HCT116 (cell line): Measurements from ENCODE around the gene FBXL13. TPM values are rescaled to one million over a fixed set of nuclear protein-coding genes. Genes with fewer than 3 reads are reported as not detected.

Experiments
- ATAC-seq: fragments of 200-7000 bp; cut with Tn5 transposase; 2 replicates; pipeline ENCODE4 v1.9.1; 2020; ENCODE audit warnings: mild to moderate bottlenecking, moderate library complexity
- Bru-seq: library from RNA; stranded (reverse); fragments of 400-500 nt; gene quantifications from one replicate; lab custom pipeline; 2021; lab: Mats Ljungman, UMichigan
- BruChase-seq, 2 experiments: library from RNA; stranded (reverse); fragments of 400-500 nt; gene quantifications; one replicate each; lab custom pipeline; 2021; lab: Mats Ljungman, UMichigan
- BruUV-seq: library from RNA; stranded (reverse); fragments of 400-500 nt; replicated peaks from 2 replicates; lab custom pipeline; 2021; lab: Mats Ljungman, UMichigan
- CTCF ChIA-PET: fragments of 300-600 bp; sonication (Branson Sonifier 250); formaldehyde crosslinking; loops from one replicate; lab custom pipeline; 2021; ENCODE audit warnings: antibody characterized with exemption; lab: Charles Lee
- POLR2A ChIA-PET: fragments of 300-600, 350-600 bp; sonication (Branson Sonifier 250); formaldehyde crosslinking; loops from one replicate; lab custom pipeline; 2021; ENCODE audit warnings: antibody characterized with exemption; lab: Charles Lee
- RAD21 ChIA-PET, 2 experiments: fragments of 300-600 bp; sonication (Branson Sonifier 250); formaldehyde crosslinking; loops; one replicate each; lab custom pipeline; 2023; ENCODE audit warnings: low total read pairs in 2 of 2; ENCODE audit not compliant: uncharacterized antibody in 2 of 2, unreplicated experiment in 2 of 2, low non-redundant PET in 1 of 2; lab: Charles Lee
- DNase-seq: peaks from one replicate; pipeline ENCODE4 v3.0.0-alpha.2; 2010; ENCODE audit warnings: low read depth, low spot score
- H2AFZ ChIP-seq: fragments of 200-600 bp; shearing (Covaris generic), sonication (generic); 2 replicates; pipeline ENCODE4 v1.6.1; 2017; ENCODE audit warnings: low read depth, mixed run types, mixed read lengths, antibody characterized with exemption, low read length; ENCODE audit not compliant: poor library complexity, severe bottlenecking
- H3K27ac ChIP-seq: 2 replicates; pipeline ENCODE4 v1.5.1; 2012; ENCODE audit warnings: low read depth, low read length
- H3K27me3 ChIP-seq: fragments of 200-600 bp; sonication (generic); 2 replicates; pipeline ENCODE4 v1.6.1; 2016; ENCODE audit warnings: mixed run types, low read length, mixed read lengths; ENCODE audit not compliant: insufficient read depth
- H3K36me3 ChIP-seq, 2 experiments: fragments of 200-500 bp in 1 of 2; fragments of 200-600 bp in 1 of 2; sonication (Bioruptor generic) in 1 of 2; sonication (generic) in 1 of 2; 2 replicates each; pipeline versions ENCODE4 v1.5.1 to v1.6.1; 2014 to 2016; ENCODE audit warnings: low read length in 2 of 2, inconsistent platforms in 1 of 2, mixed read lengths in 1 of 2, mixed run types in 1 of 2; ENCODE audit not compliant: insufficient read depth in 2 of 2, control insufficient read depth in 1 of 2
- H3K4me1 ChIP-seq, 2 experiments: fragments of 200-600 bp in 1 of 2; sonication (generic) in 1 of 2; 2 replicates each; pipeline versions ENCODE4 v1.5.1 to v1.6.1; 2012 to 2017; ENCODE audit warnings: low read length in 2 of 2, inconsistent platforms in 1 of 2, mild to moderate bottlenecking in 1 of 2, mixed read lengths in 1 of 2, mixed run types in 1 of 2, moderate library complexity in 1 of 2; ENCODE audit not compliant: insufficient read depth in 2 of 2, control insufficient read depth in 1 of 2
- H3K4me2 ChIP-seq: fragments of 200-600 bp; sonication (generic); 2 replicates; pipeline ENCODE4 v1.6.1; 2017; ENCODE audit warnings: mixed run types, low read length, mixed read lengths
- H3K4me3 ChIP-seq, 2 experiments: fragments of 200-600 bp in 1 of 2; sonication (generic) in 1 of 2; replicated peaks in 1 of 2; 2 replicates each; pipeline ENCODE4 v1.5.1; 2011 to 2016; ENCODE audit warnings: low read length in 2 of 2, control low read depth in 1 of 2, low read depth in 1 of 2, mild to moderate bottlenecking in 1 of 2, mixed read lengths in 1 of 2, mixed run types in 1 of 2
- H3K79me2 ChIP-seq: fragments of 200-600 bp; sonication (generic); 2 replicates; pipeline ENCODE4 v1.6.1; 2017; ENCODE audit warnings: mild to moderate bottlenecking, mixed run types, low read length, moderate library complexity, mixed read lengths; ENCODE audit not compliant: insufficient read depth
- H3K9ac ChIP-seq: fragments of 200-600 bp; sonication (generic); 2 replicates; pipeline ENCODE4 v1.6.1; 2016; ENCODE audit warnings: low read length, mixed read lengths
- H3K9me2 ChIP-seq: fragments of 200-600 bp; sonication (generic), shearing (Covaris generic); 2 replicates; pipeline ENCODE4 v1.6.1; 2017; ENCODE audit warnings: mixed run types, mild to moderate bottlenecking, moderate library complexity; ENCODE audit not compliant: insufficient read depth
- H3K9me3 ChIP-seq, 2 experiments: fragments of 200-500 bp in 1 of 2; fragments of 200-600 bp in 1 of 2; sonication (Bioruptor generic) in 1 of 2; sonication (generic) in 1 of 2; 2 replicates each; pipeline ENCODE4 v1.6.1; 2014 to 2017; ENCODE audit warnings: low read length in 2 of 2, mixed read lengths in 2 of 2, inconsistent platforms in 1 of 2, low read depth in 1 of 2, mild to moderate bottlenecking in 1 of 2, mixed run types in 1 of 2, moderate library complexity in 1 of 2; ENCODE audit not compliant: control insufficient read depth in 1 of 2, insufficient read depth in 1 of 2
- H4K20me1 ChIP-seq: fragments of 200-600 bp; sonication (generic), shearing (Covaris generic); 2 replicates; pipeline ENCODE4 v1.6.1; 2017; ENCODE audit warnings: mixed run types, mild to moderate bottlenecking, moderate library complexity; ENCODE audit not compliant: insufficient read depth
- CBX3 ChIP-seq: IDR thresholded peaks from 2 replicates; pipeline ENCODE4 v1.6.1; 2012; ENCODE audit warnings: low read depth
- CEBPB ChIP-seq: IDR thresholded peaks from 2 replicates; pipeline ENCODE4 v1.6.1; 2012; ENCODE audit warnings: low read depth
- EGR1 ChIP-seq: IDR thresholded peaks from 2 replicates; pipeline ENCODE4 v1.6.1; 2012; ENCODE audit warnings: low read depth
- ELF1 ChIP-seq: IDR thresholded peaks from 2 replicates; pipeline ENCODE4 v1.6.1; 2012; ENCODE audit warnings: low read depth, borderline replicate concordance
- EZH2 ChIP-seq: fragments of 200-600 bp; sonication (generic); IDR thresholded peaks from 2 replicates; pipeline ENCODE4 v1.6.1; 2017; ENCODE audit warnings: antibody characterized with exemption, mixed run types
- EZH2phosphoT487 ChIP-seq: fragments of 200-600 bp; IDR thresholded peaks from 2 replicates; pipeline ENCODE4 v1.6.1; 2018; ENCODE audit warnings: antibody characterized with exemption, borderline replicate concordance
- FOSL1 ChIP-seq: IDR thresholded peaks from 2 replicates; pipeline ENCODE4 v1.6.1; 2012; ENCODE audit warnings: low read depth
- JUND ChIP-seq: IDR thresholded peaks from 2 replicates; pipeline ENCODE4 v1.6.1; 2012
- POLR2A ChIP-seq: IDR thresholded peaks from 2 replicates; pipeline ENCODE4 v1.7.0; 2011; ENCODE audit warnings: borderline replicate concordance; ENCODE audit not compliant: insufficient read depth, insufficient read length; ENCODE audit errors: extremely low read depth
- POLR2AphosphoS5 ChIP-seq: IDR thresholded peaks from 2 replicates; pipeline ENCODE4 v1.6.1; 2011; ENCODE audit warnings: mild to moderate bottlenecking, low read depth, low read length, moderate library complexity
- RAD21 ChIP-seq: IDR thresholded peaks from 2 replicates; pipeline ENCODE4 v1.6.1; 2012; ENCODE audit warnings: low read depth, mild to moderate bottlenecking
- SIN3A ChIP-seq: IDR thresholded peaks from 2 replicates; pipeline ENCODE4 v1.6.1; 2012; ENCODE audit warnings: low read depth
- SP1 ChIP-seq: IDR thresholded peaks from 2 replicates; pipeline ENCODE4 v1.6.1; 2012; ENCODE audit warnings: low read depth
- SRF ChIP-seq: IDR thresholded peaks from 2 replicates; pipeline ENCODE4 v1.6.1; 2012; ENCODE audit warnings: low read depth
- YY1 ChIP-seq: IDR thresholded peaks from 2 replicates; pipeline ENCODE4 v1.6.1; 2011; ENCODE audit warnings: low read length, low read depth, moderate library complexity, mild to moderate bottlenecking; ENCODE audit not compliant: insufficient replicate concordance; ENCODE audit errors: extremely low read depth
- ZFX ChIP-seq: fragments of 450-650 bp; IDR thresholded peaks from 2 replicates; pipeline ENCODE4 v1.6.1; 2017
- ZNF274 ChIP-seq: fragments of 200-500 bp; sonication (Bioruptor generic); IDR thresholded peaks from 2 replicates; pipeline ENCODE4 v1.6.1; 2014; ENCODE audit warnings: mild to moderate bottlenecking, low read depth, low read length, inconsistent platforms
- intact Hi-C: fragments of 100-400 bp; cut with micrococcal nuclease; formaldehyde crosslinking; loops from 2 replicates; pipeline ENCODE4 v1.10.0; 2022
- long read RNA-seq: library from polyadenylated mRNA; unstranded; transcript quantifications from one replicate; pipeline ENCODE4 v2.0.0, GENCODE V29; 2021; ENCODE audit not compliant: unreplicated experiment
- polyA plus RNA-seq: library from polyadenylated mRNA; unstranded; fragments of >200 nt; gene quantifications from 2 replicates; pipeline ENCODE4 v1.2.1, GENCODE V29; 2012; ENCODE audit warnings: missing spikeins
- total RNA-seq: library from RNA; stranded (reverse); gene quantifications from one replicate; pipeline ENCODE4 v1.2.1, GENCODE V29; 2021; ENCODE audit not compliant: unreplicated experiment
- TF ChIP-seq, protein P1 (sequence below): IDR thresholded peaks from 2 replicates; pipeline ENCODE4 v1.6.1; 2012; ENCODE audit warnings: low read depth
- TF ChIP-seq, protein P2 (sequence below): IDR thresholded peaks from 2 replicates; pipeline ENCODE4 v1.6.1; 2012
- TF ChIP-seq, protein P3 (sequence below), 3 experiments: fragments of 200-600 bp in 1 of 3; sonication (generic) in 1 of 3; IDR thresholded peaks in 2 of 3; conservative IDR thresholded peaks in 1 of 3; 2 replicates each; pipeline ENCODE4 v1.5.1; 2012 to 2017; ENCODE audit warnings: low read depth in 2 of 3, low read length in 2 of 3, antibody characterized with exemption in 1 of 3, borderline replicate concordance in 1 of 3, control low read depth in 1 of 3, mild to moderate bottlenecking in 1 of 3, mixed read lengths in 1 of 3, mixed run types in 1 of 3, moderate library complexity in 1 of 3; ENCODE audit not compliant: insufficient read depth in 1 of 3

FBXL13 gene
- 1.0 TPM for total RNA-seq
- 0.29 and 0.95 TPM in 2 replicates for polyA plus RNA-seq
- Bru-seq, nascent RNA, result percentile 39 among the genes with signal in this experiment
- BruChase-seq, experiment 1, labeled RNA remaining after a 6-hour chase, result percentile 35 among the genes with signal in this experiment
- BruChase-seq, experiment 2, labeled RNA remaining after a 2-hour chase, result percentile 42 among the genes with signal in this experiment
- long read RNA-seq, partial matches to known transcripts, result 2 of 3 reads
- long read RNA-seq, other reads (novel, unspliced or antisense), result 1 of 3 reads

DNA sequence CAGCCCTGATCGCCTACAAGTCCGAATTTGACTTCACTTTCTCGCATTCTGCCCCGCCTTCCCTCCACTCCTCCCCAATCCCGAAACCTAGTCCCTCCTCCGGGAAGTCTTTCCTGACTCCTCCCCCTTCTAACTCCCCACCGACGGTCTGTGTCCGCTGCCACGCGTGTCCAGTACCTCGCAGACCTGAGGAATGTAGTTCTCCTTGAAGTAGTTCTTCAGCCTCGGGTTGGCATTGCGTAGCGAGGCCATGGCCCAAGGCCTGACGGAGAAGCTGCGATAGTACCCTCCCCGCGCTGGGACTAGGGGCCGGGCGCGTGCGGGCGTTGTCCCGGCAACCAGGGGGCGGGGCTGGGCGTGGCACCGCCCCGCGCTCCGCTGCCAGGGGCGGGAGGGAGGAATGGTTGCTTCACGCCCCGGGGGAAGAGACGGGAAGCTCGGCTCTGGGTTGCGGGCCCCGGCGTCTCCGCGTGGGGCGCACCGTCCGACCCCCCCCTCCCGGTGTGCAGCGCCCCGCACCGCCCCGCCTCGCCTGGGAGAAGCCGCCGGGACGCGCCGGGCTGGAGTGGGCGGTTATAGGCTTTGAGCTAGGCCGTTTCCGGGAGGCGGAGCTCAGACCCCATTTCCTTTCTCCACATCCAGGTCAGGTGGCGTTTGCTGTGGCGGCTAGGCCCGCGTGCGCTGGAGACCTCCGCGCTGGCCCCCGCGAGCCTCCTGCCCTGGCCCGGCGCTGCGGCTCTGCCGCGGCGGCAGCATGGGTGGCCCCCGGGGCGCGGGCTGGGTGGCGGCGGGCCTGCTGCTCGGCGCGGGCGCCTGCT lies at the start of gene FBXL13, which contains the start of gene ARMC10:
FBXL13 (minus strand) TSS at position 278 of the 818 bp plus-strand sequence.
ARMC10 (plus strand) TSS at position 622 of the 818 bp plus-strand sequence; CDS start at position 755, 133 bp downstream.
- H3K79me2 ChIP-seq, result peaks cover 43% of the 10 kb centered on the region
- no peaks in the 10 kb centered on the region for H3K27me3 ChIP-seq
- peak; percentile 81 for DNase-seq
- POLR2A ChIA-PET, result interaction anchor here (0.8 to 1.5 kb wide), 3 partner anchors 13 to 326 kb away, joined by 4 to 7 read pairs (median 4); partner anchors contain the start of genes FAM185A and NAPEPLD
- RAD21 ChIA-PET, result interaction anchor here in 1 of 2 experiments (1.0 kb wide), 1 partner anchor 13 kb away, joined by 17 read pairs; no protein-coding TSS in a partner anchor
- peak; percentile 85 for ATAC-seq
- no peaks in the 10 kb centered on the region for H3K9me3 ChIP-seq
- peak within 1 kb of the TSS; percentile 81 for H3K4me2 ChIP-seq
- peak within 1 kb of the TSS; percentile 76 to 86 for H3K4me3 ChIP-seq
- peak within 1 kb of the TSS; percentile 83 for H3K9ac ChIP-seq
- no peaks in the 10 kb centered on the region for H3K9me2 ChIP-seq
- no TSS peak for BruUV-seq
- no peaks in the 10 kb centered on the region for H3K36me3 ChIP-seq
- CTCF ChIA-PET, result interaction anchor here (0.6 to 3.0 kb wide), 7 partner anchors 9 to 332 kb away, joined by 3 to 18 read pairs (median 6); partner anchors contain the start of gene FAM185A
- peaks cover 3 to 14% of the 10 kb centered on the region in 2 experiments; a peak in 2 of 4 replicates for H3K4me1 ChIP-seq
- peak within 1 kb of the TSS; percentile 63 for H2AFZ ChIP-seq
- intact Hi-C loops, result loop anchor here (5.0 to 10.0 kb wide), 2 partner anchors 327 to 330 kb away; partner anchors contain the start of gene FAM185A
- H4K20me1 ChIP-seq, result no peaks in the 10 kb centered on the region
- H3K27ac ChIP-seq, result peak within 1 kb of the TSS; percentile 91
- TF ChIP-seq, protein P1, sequence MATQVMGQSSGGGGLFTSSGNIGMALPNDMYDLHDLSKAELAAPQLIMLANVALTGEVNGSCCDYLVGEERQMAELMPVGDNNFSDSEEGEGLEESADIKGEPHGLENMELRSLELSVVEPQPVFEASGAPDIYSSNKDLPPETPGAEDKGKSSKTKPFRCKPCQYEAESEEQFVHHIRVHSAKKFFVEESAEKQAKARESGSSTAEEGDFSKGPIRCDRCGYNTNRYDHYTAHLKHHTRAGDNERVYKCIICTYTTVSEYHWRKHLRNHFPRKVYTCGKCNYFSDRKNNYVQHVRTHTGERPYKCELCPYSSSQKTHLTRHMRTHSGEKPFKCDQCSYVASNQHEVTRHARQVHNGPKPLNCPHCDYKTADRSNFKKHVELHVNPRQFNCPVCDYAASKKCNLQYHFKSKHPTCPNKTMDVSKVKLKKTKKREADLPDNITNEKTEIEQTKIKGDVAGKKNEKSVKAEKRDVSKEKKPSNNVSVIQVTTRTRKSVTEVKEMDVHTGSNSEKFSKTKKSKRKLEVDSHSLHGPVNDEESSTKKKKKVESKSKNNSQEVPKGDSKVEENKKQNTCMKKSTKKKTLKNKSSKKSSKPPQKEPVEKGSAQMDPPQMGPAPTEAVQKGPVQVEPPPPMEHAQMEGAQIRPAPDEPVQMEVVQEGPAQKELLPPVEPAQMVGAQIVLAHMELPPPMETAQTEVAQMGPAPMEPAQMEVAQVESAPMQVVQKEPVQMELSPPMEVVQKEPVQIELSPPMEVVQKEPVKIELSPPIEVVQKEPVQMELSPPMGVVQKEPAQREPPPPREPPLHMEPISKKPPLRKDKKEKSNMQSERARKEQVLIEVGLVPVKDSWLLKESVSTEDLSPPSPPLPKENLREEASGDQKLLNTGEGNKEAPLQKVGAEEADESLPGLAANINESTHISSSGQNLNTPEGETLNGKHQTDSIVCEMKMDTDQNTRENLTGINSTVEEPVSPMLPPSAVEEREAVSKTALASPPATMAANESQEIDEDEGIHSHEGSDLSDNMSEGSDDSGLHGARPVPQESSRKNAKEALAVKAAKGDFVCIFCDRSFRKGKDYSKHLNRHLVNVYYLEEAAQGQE, result no peak
- TF ChIP-seq EZH2phosphoT487 (no peak), POLR2A (peak; percentile 84), JUND (no peak), ZFX (peak; percentile 94), YY1 (no peak), SIN3A (peak; percentile 64), SRF (no peak; the same call in 1 of the 2 replicates), FOSL1 (no peak), EZH2 (no peak), ELF1 (no peak), RAD21 (no peak), POLR2AphosphoS5 (peak; percentile 88), EGR1 (no peak; the same call in none of the 2 replicates), SP1 (peak; percentile 82), CBX3 (no peak; the same call in 1 of the 2 replicates), ZNF274 (no peak), CEBPB (no peak)
- TF ChIP-seq, protein P2, sequence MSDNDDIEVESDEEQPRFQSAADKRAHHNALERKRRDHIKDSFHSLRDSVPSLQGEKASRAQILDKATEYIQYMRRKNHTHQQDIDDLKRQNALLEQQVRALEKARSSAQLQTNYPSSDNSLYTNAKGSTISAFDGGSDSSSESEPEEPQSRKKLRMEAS, result peak; percentile 83
- TF ChIP-seq, protein P3, sequence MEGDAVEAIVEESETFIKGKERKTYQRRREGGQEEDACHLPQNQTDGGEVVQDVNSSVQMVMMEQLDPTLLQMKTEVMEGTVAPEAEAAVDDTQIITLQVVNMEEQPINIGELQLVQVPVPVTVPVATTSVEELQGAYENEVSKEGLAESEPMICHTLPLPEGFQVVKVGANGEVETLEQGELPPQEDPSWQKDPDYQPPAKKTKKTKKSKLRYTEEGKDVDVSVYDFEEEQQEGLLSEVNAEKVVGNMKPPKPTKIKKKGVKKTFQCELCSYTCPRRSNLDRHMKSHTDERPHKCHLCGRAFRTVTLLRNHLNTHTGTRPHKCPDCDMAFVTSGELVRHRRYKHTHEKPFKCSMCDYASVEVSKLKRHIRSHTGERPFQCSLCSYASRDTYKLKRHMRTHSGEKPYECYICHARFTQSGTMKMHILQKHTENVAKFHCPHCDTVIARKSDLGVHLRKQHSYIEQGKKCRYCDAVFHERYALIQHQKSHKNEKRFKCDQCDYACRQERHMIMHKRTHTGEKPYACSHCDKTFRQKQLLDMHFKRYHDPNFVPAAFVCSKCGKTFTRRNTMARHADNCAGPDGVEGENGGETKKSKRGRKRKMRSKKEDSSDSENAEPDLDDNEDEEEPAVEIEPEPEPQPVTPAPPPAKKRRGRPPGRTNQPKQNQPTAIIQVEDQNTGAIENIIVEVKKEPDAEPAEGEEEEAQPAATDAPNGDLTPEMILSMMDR (IDR thresholded peaks at IDR 0.05 in 2 of 3, conservative IDR thresholded peaks at IDR 0.05 in 1 of 3; ENCODE audit: borderline replicate concordance in 1 of 3, insufficient read depth in 1 of 3, low read depth in 2 of 3, low read length in 2 of 3), result no peak
